ENCODE results near the gene ABCA4. TPM values are rescaled to one million over a fixed set of nuclear protein-coding genes. Genes with fewer than 3 reads are reported as not detected.

The ABCA4 gene
- total RNA-seq, 4 donors from 2014 or later, result 0.18 to 0.57 TPM; not detected in 2

DNA sequence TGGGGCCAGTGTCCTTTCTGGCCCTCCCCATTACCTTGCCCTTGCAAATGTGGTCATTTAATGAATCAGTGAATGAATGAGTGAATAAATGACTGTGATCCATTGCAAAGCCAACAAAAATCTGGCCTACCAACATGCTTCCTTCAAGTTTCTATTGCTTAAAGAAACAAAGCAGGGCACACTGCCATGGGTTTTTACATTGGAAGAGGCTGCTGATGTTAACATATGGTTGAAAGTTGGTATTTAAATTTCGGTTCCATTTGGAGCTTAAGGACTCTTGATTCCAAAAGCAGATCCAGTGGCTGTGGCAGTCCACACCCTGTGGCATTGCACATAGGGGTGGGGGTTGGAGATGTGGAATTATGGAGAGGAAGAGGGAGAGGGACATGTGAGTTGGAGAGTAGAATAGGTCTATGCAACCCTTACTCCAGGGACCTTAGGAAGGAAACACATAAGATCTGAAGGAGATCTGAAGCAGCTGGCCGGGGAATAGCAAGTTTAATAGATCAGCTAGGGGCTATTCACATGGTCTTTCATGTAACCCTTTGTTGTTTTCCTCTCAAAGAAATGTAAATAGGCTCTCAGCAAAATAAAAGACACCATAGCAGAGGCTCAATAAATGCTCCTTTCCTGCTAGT lies 7.2 kb downstream of the ABCA4 start:
- WGBS, 2 donors, result 49 to 69% methylated on average over 2 of the region's 2 CpGs
- DNase-seq, result no peak
- no peaks in the 10 kb centered on the region for H3K36me3 ChIP-seq
- H3K27me3 ChIP-seq, result peaks cover 0 to 4% (median 0%) of the 10 kb centered on the region in 4 donors
- H3K27ac ChIP-seq, result no peak overlapping the region
- intact Hi-C loops (cut with DNase I), result no loop called here
- H3K9me3 ChIP-seq, result no peaks in the 10 kb centered on the region
- TF ChIP-seq, protein P1, sequence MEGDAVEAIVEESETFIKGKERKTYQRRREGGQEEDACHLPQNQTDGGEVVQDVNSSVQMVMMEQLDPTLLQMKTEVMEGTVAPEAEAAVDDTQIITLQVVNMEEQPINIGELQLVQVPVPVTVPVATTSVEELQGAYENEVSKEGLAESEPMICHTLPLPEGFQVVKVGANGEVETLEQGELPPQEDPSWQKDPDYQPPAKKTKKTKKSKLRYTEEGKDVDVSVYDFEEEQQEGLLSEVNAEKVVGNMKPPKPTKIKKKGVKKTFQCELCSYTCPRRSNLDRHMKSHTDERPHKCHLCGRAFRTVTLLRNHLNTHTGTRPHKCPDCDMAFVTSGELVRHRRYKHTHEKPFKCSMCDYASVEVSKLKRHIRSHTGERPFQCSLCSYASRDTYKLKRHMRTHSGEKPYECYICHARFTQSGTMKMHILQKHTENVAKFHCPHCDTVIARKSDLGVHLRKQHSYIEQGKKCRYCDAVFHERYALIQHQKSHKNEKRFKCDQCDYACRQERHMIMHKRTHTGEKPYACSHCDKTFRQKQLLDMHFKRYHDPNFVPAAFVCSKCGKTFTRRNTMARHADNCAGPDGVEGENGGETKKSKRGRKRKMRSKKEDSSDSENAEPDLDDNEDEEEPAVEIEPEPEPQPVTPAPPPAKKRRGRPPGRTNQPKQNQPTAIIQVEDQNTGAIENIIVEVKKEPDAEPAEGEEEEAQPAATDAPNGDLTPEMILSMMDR (IDR thresholded peaks at IDR 0.05), result no peak
- no peak for TF ChIP-seq POLR2A (IDR thresholded peaks at IDR 0.05)
- no peak overlapping the region for H3K4me3 ChIP-seq
- peaks cover 0 to 9% (median 0%) of the 10 kb centered on the region in 3 donors for H3K4me1 ChIP-seq

DNA sequence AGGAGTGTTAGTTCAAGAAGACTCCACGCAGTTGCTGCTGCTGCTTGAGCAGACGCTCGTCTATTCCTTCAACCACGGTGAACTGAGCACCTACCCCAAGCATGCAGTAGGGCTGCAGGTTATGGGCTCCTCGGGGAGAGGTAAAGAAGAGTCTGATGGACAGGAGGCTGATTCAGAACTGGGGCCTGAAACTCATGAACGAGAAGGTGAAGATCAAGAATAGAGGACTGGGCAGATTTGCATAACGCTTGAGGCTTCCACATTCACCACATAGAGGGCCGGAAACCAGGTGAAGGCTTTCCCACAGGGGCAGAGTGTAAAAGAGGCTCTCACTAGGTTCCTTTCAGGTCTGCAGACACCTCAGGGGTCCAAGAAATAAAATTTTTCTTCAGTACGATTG lies 9.1 kb downstream of the ABCA4 start:
- H3K9me3 ChIP-seq, result no peaks in the 10 kb centered on the region
- 79 to 84% methylated on average over 9 of the region's 9 CpGs for WGBS, 2 donors

DNA sequence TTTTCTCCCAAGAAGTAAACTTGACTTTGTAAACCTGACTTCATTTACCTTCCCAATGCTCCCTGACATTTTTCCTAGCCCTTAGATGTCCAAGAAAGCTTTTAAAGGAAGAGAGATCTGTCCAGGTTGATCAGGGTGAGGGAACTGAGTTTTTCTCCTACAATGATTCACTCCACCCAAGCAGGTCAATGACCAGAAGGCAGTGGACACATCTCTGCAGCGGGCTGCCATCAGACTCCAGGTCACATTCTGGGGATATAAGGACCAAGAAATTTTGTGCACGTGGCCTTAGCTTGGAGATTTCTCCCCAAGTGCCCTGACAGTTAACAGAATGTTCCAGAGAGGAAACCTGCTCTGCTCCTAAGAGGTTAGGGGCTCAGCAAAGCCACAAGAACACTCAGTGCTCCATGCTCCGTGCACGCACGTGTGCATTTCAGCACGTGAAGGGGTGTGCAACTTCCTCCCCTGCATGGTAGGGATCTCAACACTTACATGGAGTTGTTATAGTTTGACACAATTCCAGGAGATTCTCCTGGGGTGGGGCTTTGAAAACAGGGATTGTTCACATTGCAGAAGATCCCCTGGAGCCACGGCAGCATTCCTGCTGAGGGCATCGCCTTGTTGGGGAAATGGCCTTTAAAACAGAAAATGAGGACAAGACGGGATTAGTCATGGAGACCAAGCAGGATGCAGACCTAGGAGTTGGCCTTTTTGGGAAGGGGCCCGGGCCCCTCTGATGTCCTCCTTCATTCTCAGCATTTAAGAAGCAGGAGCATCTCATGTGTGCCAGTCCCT lies 9.8 kb downstream of the ABCA4 start:
- Histone ChIP-seq H3K4me3 (no peak overlapping the region), H3K27me3 (peaks cover 0 to 15% (median 0%) of the 10 kb centered on the region in 4 donors), H3K36me3 (no peaks in the 10 kb centered on the region), H3K9me3 (no peaks in the 10 kb centered on the region), H3K27ac (no peak overlapping the region), H3K4me1 (no peaks in the 10 kb centered on the region)
- TF ChIP-seq POLR2A (IDR thresholded peaks at IDR 0.05), result no peak
- TF ChIP-seq, protein P1 (IDR thresholded peaks at IDR 0.05), result no peak
- 77 to 86% methylated on average over 10 of the region's 10 CpGs for WGBS, 2 donors
- DNase-seq, result no peak
- intact Hi-C loops (cut with DNase I), result no loop called here

More for the DNA sequence above, 9.1 kb downstream of the ABCA4 start:
- H3K4me1 ChIP-seq, result peaks cover 0 to 2% (median 0%) of the 10 kb centered on the region in 3 donors
- H3K36me3 ChIP-seq, result no peaks in the 10 kb centered on the region
- H3K27me3 ChIP-seq, result peaks cover 0 to 15% (median 0%) of the 10 kb centered on the region in 4 donors
- no peak for DNase-seq
- intact Hi-C loops (cut with DNase I), result no loop called here
- no peak overlapping the region for H3K4me3 ChIP-seq
- H3K27ac ChIP-seq, result no peak overlapping the region
- no peak for TF ChIP-seq POLR2A (IDR thresholded peaks at IDR 0.05)
- TF ChIP-seq, protein P1 (IDR thresholded peaks at IDR 0.05), result no peak

DNA sequence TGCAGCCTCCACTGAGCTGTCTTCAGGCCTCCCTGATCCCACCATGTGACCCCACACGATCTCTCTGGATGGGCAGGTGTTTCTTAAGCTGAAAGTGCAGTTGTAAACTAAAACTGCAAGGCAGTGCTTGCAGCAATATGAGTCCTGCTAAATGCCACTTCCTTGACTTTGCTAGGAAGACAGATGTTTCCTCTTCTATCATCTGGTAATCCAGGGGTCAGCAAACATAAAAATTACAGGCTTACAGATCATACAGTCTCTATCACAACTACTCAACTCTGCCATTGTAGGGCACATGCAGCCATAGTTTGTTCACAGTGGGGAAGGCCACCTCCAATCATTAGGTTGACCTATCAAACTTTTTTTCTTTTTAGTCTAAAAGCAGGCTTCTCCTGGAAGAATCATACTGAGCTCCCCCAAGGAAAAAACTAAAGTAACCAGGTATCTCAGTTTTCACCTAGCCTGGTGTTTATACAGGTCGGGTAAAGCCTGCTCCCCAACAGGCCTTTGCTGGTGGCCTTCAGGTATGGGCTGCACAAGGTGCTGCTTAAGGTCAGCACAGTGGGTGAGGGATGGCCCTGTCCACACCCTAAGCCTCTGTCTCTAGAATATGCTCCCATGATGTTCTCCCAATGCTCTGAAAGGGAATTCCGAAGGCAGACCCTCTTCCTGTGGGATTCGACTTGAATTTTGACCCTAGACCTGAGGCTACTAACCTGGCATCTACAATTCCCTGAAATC lies 10.8 kb downstream of the ABCA4 start:
- TF ChIP-seq, protein P1 (IDR thresholded peaks at IDR 0.05), result no peak
- TF ChIP-seq POLR2A (IDR thresholded peaks at IDR 0.05), result no peak
- intact Hi-C loops (cut with DNase I), result no loop called here
- Histone ChIP-seq H3K9me3 (no peaks in the 10 kb centered on the region), H3K4me1 (peaks cover 0 to 9% (median 0%) of the 10 kb centered on the region in 3 donors), H3K36me3 (no peaks in the 10 kb centered on the region), H3K27me3 (peaks cover 0 to 11% (median 0%) of the 10 kb centered on the region in 4 donors), H3K27ac (no peak overlapping the region), H3K4me3 (no peak overlapping the region)
- WGBS, 2 donors, result 70 to 78% methylated on average over 4 of the region's 4 CpGs
- no peak for DNase-seq
